Astrocyte (in vitro differentiated cells and primary cell): ENCODE measurements around the gene MYORG. TPM values are rescaled to one million over a fixed set of nuclear protein-coding genes. Genes with fewer than 3 reads are reported as not detected.
"Not testable (repeated sequence)": the region's sequence is repeated elsewhere in the genome, so short reads cannot be mapped to it uniquely, and the experiment has no call there.

Experiments
- DNase-seq: peaks from one replicate; pipeline ENCODE4 v3.0.0-alpha.2; 2010; ENCODE audit warnings: low read depth
- FAIRE-seq: peaks from 2 replicates; lab custom pipeline; 2011; peaks lifted over from hg19 to GRCh38; lab: Jason Lieb, UNC
- H2AFZ ChIP-seq: 2 replicates; pipeline ENCODE4 v1.6.0; 2012; ENCODE audit warnings: low read depth, low read length, inconsistent platforms
- H3K27ac ChIP-seq: 2 replicates; pipeline ENCODE4 v1.5.1; 2011; ENCODE audit warnings: low read depth, low read length, inconsistent platforms
- H3K27me3 ChIP-seq: 2 replicates; pipeline ENCODE4 v1.6.0; 2011; ENCODE audit warnings: low read length, inconsistent platforms; ENCODE audit not compliant: insufficient read depth
- H3K36me3 ChIP-seq: 2 replicates; pipeline ENCODE4 v1.5.1; 2011; ENCODE audit warnings: low read length, inconsistent platforms; ENCODE audit not compliant: insufficient read depth
- H3K4me1 ChIP-seq: 2 replicates; pipeline ENCODE4 v1.5.1; 2011; ENCODE audit warnings: low read length, inconsistent platforms; ENCODE audit not compliant: insufficient read depth
- H3K4me2 ChIP-seq: 2 replicates; pipeline ENCODE4 v1.6.0; 2012; ENCODE audit warnings: low read length, inconsistent platforms
- H3K4me3 ChIP-seq: 2 replicates; pipeline ENCODE4 v1.5.1; 2011; ENCODE audit warnings: low read depth, mild to moderate bottlenecking, low read length, inconsistent platforms; ENCODE audit not compliant: insufficient read depth
- H3K79me2 ChIP-seq: 2 replicates; pipeline ENCODE4 v1.6.0; 2012; ENCODE audit warnings: mild to moderate bottlenecking, low read length, inconsistent platforms; ENCODE audit not compliant: insufficient read depth
- H3K9ac ChIP-seq: 2 replicates; pipeline ENCODE4 v1.6.0; 2012; ENCODE audit warnings: mild to moderate bottlenecking, low read length, inconsistent platforms
- H3K9me3 ChIP-seq: 2 replicates; pipeline ENCODE4 v1.5.1; 2012; ENCODE audit warnings: low read depth, mild to moderate bottlenecking, low read length, inconsistent platforms; ENCODE audit not compliant: insufficient read depth
- H4K20me1 ChIP-seq: 2 replicates; pipeline ENCODE4 v1.6.0; 2012; ENCODE audit warnings: low read length, inconsistent platforms; ENCODE audit not compliant: insufficient read depth
- H3K27ac Mint-ChIP-seq: one replicate; pipeline ENCODE4 v1.8.0; 2021; ENCODE audit warnings: mild to moderate bottlenecking, mixed read lengths; ENCODE audit not compliant: unreplicated experiment
- H3K27me3 Mint-ChIP-seq: one replicate; pipeline ENCODE4 v1.8.0; 2021; ENCODE audit warnings: low read depth, mixed read lengths; ENCODE audit not compliant: unreplicated experiment
- H3K36me3 Mint-ChIP-seq: one replicate; pipeline ENCODE4 v1.8.0; 2021; ENCODE audit warnings: low read depth, mixed read lengths; ENCODE audit not compliant: unreplicated experiment
- H3K4me1 Mint-ChIP-seq: one replicate; pipeline ENCODE4 v1.8.0; 2021; ENCODE audit warnings: low read depth, mixed read lengths; ENCODE audit not compliant: unreplicated experiment
- H3K4me3 Mint-ChIP-seq: one replicate; pipeline ENCODE4 v1.8.0; 2021; ENCODE audit warnings: mild to moderate bottlenecking, moderate library complexity, mixed read lengths; ENCODE audit not compliant: unreplicated experiment
- H3K9me3 Mint-ChIP-seq: one replicate; pipeline ENCODE4 v1.8.0; 2021; ENCODE audit warnings: mild to moderate bottlenecking, mixed read lengths; ENCODE audit not compliant: unreplicated experiment
- CTCF ChIP-seq: IDR thresholded peaks from 2 replicates; pipeline ENCODE4 v1.5.1; 2011; ENCODE audit warnings: low read depth, mild to moderate bottlenecking, inconsistent platforms, low read length, moderate library complexity; ENCODE audit not compliant: insufficient read depth
- EZH2 ChIP-seq: IDR thresholded peaks from 2 replicates; pipeline ENCODE4 v1.6.1; 2012; ENCODE audit warnings: mild to moderate bottlenecking, low read length, inconsistent platforms; ENCODE audit not compliant: insufficient read depth
- total RNA-seq: library from RNA; stranded (reverse); gene quantifications from 2 replicates; pipeline ENCODE4 v1.2.1, GENCODE V29; 2021

Gene MYORG
- total RNA-seq, 1 donor from 2014 or later: 6.9 TPM

GRCh38 chr9:34362614-34363214 is 14.0 kb downstream of the MYORG start:
- no peak overlapping the region for H3K4me2 ChIP-seq
- TF ChIP-seq EZH2 (no peak), CTCF (no peak)
- no peaks in the 10 kb centered on the region for H3K9me3 ChIP-seq
- H3K9ac ChIP-seq: no peak overlapping the region
- H3K27me3 ChIP-seq: no peaks in the 10 kb centered on the region
- no peak overlapping the region for H3K27ac Mint-ChIP-seq
- H3K36me3 Mint-ChIP-seq: peaks cover 5% of the 10 kb centered on the region
- no peaks in the 10 kb centered on the region for H3K79me2 ChIP-seq
- no peaks in the 10 kb centered on the region for H3K36me3 ChIP-seq
- H3K4me3 ChIP-seq: no peak overlapping the region
- H3K27ac ChIP-seq: no peak overlapping the region
- FAIRE-seq (no peak), DNase-seq (no peak)
- peaks cover 11% of the 10 kb centered on the region for H3K9me3 Mint-ChIP-seq
- peaks cover 2% of the 10 kb centered on the region for H3K27me3 Mint-ChIP-seq
- no peak overlapping the region for H3K4me3 Mint-ChIP-seq
- H2AFZ ChIP-seq: no peak overlapping the region
- H3K4me1 ChIP-seq: no peaks in the 10 kb centered on the region
- no peaks in the 10 kb centered on the region for H4K20me1 ChIP-seq
- H3K4me1 Mint-ChIP-seq: peaks cover 2% of the 10 kb centered on the region

GRCh38 chr9:34352957-34353356 is 23.7 kb downstream of the MYORG start:
- H3K4me3 Mint-ChIP-seq, H3K4me3 ChIP-seq, H3K79me2 ChIP-seq, H3K27me3 ChIP-seq, H3K9me3 ChIP-seq, H3K27ac ChIP-seq, H3K36me3 Mint-ChIP-seq, DNase-seq, FAIRE-seq, H3K4me1 Mint-ChIP-seq, H3K27ac Mint-ChIP-seq, H4K20me1 ChIP-seq, H3K9ac ChIP-seq, H3K36me3 ChIP-seq, H3K27me3 Mint-ChIP-seq, H3K4me1 ChIP-seq, H3K4me2 ChIP-seq, H2AFZ ChIP-seq: not testable (repeated sequence)
- peaks cover 10% of the 10 kb centered on the region for H3K9me3 Mint-ChIP-seq

- not testable (repeated sequence) for H3K4me2 ChIP-seq, H3K36me3 Mint-ChIP-seq, H3K27me3 Mint-ChIP-seq, DNase-seq, H3K4me3 Mint-ChIP-seq, H3K79me2 ChIP-seq, H3K9ac ChIP-seq, H3K36me3 ChIP-seq, H3K4me1 Mint-ChIP-seq, H3K27ac Mint-ChIP-seq, H2AFZ ChIP-seq, H4K20me1 ChIP-seq, H3K9me3 Mint-ChIP-seq, H3K9me3 ChIP-seq, H3K27me3 ChIP-seq, H3K27ac ChIP-seq, FAIRE-seq, H3K4me3 ChIP-seq, H3K4me1 ChIP-seq
Observed at GRCh38 chr9:34352122-34352652, 24.5 kb downstream of the MYORG start.
